GM18858 (cell line): ENCODE measurements around the gene NT5M.

Experiments used
- ATAC-seq: cut with Tn5 transposase; IDR thresholded peaks from one replicate; pipeline ENCODE4 v1.9.1; 2021; ENCODE audit not compliant: unreplicated experiment

The NT5M gene

DNA sequence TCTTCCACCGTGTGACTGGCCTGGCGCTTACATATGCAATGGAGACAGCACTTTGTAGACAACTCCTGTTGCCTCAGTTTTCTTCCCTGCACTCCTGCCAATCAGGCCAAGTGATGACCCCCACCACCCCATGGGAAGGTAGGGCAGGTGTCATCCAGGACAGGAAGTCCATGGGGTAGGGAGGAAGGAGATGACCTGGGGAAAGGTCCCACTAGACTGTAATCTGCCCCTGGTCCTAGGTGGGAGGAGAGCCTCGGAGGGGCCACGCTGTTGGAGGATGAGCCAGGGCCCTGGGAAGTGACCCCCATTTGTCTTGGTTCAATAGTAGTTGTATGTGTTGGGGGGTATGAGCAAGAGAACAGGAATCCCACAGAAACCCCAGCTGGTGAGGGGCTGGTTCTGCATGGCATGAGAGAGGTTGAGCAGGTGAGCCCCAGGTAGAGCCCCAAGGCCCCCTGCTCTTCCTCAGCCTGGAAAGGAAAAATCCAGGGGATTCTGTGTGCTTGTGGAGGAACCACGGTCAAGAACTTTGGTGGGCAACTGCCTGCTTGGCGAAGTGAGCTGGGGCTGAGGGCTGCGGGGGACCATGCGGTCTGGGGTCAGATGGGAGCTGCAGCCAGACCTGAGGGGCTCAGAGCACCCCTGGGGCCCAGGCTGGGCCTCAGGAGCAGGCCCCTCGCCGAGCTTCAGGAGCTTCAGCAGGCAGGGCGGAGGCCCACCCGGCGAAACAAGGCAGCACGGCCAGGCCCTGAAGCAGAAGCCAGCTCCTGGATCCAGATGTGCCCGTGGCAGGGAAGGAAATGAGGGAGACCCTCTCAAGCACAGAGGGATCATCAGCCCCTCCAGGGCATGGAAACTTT lies 50.7 kb downstream of the NT5M start:
- no peak for ATAC-seq

DNA sequence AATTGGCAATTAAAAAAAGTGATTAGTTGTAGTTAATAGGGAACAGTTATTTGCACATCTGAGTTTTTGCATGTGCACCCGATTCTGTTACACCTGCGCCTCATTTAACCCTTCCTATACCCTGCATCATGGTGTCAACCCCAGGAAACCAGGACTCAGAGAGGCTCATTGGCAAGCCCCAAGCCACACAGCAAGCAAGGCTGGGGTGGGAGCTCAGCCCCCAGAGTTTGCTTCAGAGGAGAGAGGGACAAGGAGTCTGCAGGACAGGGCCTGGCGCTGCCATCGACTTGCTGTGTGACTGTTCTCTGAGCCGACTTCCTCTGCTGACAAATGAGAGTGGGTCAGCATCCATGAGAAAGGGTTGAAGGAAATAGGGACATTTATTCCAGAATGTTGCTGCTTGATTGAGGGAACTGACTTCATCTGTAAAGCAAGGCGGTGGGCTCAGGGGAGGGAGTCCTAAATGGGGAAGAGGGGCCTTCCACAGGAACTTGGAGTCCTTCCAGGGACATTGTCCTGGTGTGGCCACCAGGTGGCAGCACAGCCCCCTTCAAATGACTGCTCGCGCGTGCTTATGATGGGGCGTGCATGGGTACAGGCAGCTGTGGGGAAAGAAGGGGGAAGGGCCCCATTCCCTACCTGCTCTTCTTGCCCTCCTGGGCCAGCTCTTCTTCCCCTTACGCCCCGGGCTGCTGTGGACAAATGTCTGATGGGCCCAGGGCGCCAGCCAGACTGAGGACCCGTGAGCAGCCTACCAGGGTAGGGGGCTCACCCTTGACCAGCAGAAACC lies 51.6 kb downstream of the NT5M start:
- no peak for ATAC-seq

DNA sequence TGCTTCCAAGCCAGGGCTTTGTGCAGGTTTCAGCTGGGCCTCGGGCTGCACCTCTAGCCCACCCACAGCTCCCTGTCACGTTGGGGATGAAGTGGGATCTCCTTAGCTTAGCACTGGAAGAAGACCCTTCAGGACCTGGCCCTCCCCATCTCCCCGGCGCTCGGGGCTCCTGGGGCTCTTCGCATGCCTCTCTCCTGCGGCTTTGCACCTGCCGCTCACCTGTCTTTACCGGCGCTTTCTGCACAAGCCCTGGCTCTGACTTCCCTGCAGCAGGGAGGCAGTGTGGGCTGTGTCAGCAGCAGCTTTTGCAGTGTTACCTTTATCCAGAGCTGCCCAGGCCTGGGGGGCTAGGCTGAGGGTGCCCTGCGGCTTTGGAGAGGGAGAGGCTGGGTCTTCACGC lies 52.3 kb downstream of the NT5M start:
- no peak for ATAC-seq

DNA sequence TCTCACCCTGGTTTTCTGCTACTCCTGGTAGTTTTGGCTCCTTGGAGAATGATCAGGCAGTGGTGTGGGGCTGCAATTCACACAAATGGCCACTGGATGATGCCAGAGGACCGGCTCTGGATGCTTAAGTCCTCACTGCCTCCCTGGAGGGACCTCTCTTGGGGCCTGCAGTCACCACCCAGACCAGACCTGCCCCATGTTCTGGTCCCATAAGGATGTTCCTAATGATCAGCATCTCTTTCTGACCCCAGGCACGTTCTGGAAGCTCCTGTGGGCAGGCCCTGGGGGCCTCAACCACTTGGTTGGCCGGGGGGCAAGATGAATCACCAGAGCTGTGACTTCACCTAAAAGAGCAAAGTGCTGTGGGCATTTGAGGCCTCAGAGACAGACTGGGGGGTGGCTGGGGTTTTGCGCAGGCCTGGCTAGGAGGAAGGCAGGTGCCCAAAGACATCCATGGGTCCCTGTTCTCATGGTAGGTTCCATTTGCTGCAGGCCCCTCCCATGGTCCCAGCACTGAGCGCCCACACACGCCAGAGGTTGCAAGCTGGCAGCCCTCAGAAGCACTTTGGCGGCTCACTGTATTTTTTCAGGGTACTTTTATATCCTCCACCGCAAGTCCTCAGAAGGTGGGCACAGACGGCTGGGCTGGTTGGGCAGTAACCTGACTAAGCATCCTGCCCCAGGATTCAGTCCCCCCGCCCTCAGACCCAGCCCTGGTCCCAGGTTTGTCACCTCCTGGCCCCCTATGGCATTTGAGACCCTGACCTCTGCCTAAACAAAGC lies 53.2 kb downstream of the NT5M start:
- no peak for ATAC-seq

DNA sequence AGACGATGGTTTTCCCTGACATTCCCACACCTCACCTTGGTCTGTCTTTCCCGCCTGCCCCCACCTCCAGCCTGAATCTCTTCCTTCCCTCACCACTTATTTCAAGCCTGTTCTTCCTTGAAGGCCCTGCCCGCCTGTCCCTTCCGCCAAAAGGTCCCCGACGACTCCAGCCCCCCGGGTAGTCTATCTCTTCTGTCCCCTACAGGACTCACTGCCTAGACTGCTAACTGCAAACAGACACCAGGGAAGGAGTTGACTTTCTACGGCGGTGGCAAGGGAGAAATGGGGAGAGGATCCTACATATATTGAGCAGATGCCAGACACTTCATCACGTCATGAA lies 53.7 kb downstream of the NT5M start:
- no peak for ATAC-seq

DNA sequence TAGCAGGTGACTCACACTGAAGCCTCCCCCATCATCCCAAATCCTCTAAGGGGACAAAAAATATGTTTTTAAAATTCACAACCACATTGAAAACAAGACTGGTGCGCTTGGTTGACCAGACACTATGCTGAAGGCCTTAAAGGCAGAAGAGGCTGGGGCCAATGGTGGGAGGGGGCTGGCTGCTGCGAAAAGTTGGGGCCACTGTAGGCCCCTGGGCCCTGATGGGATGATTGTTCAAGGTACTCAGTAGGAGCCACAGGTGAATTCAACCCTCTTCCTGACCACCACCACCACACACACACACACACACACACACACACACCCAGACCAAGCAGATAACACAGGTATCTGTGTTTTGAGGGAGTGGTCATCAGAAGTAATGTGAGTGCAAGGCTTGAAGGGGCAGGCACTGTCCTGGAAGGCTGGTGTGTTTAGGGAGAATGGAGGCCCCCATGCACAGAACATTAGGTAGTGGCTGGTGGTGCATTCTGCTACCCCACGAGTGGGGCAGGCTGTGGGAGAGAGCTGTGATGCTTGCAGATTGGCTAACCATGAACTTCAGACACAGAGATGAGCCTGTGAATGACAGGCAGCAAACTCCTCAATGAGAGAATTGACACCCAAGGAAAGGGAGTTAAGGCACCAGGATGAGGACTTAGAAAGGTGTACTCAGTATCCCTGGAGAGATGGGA lies 55.0 kb downstream of the NT5M start:
- ATAC-seq: no peak

DNA sequence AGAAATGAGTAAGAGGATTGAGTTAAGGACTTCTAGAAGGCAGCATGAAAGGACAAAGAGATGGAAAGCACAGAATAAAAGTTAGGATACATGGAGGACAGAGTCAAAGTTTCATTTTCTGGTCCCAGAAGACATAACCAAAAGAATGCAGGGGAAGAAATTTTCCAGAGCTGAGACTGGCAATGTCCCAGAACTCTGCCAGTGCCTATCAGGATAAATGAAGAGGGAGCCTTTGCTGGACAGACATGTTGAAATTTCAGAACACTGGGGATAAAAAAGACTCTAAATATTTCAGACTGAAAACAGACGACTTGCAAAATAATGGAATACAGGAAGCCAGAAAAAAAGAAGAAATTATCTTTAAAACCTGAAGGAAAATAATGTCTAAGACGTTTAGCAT lies 55.7 kb downstream of the NT5M start:
- ATAC-seq: no peak

DNA sequence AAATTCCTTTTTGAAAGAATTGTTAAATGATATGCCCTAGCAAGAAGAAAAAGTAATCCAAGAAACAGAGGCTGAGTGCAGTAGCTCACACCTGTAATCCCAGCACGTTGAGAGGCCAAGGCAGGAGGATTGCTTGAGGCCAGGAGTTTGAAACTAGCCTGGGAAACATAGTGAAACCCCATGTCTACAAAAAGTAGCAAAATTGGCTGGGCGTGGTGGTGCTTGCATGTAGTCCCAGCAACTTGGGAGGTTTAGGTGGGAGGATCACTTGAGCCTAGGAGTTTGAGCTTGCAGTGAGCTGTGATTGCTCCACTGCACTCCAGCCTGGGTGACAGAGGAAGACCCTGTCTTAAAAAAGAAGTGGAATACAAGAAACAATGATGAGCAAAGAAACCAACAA lies 56.1 kb downstream of the NT5M start:
- no peak for ATAC-seq

DNA sequence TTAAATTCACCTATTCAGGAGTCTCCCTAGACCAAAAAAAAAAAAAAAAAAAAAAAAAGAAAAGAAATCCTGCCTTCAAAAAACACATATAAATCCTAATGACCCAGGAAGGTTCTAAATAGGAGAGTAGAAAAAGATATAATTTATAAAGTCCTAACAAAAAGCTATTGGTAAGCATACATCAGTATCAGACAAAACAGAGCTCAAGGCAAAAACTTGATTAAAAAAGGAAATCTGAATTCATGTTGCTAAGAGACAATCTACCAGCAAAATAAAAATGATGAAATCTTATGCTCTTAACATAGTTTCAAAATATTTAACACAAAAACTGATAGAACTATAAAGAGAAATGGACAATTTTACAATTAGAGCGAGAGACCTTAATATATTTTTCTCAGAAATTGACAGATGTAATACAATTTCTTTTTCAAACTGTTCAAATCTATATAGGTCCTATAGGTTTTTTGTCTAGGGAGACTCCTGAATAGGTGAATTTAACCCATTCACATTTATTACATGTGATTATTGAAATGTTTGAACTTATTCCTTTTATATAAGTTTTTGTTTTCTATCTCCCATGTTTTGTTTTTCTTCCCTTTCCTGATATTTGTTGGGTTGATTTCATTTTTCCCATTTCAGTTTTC lies 57.0 kb downstream of the NT5M start:
- no peak for ATAC-seq

DNA sequence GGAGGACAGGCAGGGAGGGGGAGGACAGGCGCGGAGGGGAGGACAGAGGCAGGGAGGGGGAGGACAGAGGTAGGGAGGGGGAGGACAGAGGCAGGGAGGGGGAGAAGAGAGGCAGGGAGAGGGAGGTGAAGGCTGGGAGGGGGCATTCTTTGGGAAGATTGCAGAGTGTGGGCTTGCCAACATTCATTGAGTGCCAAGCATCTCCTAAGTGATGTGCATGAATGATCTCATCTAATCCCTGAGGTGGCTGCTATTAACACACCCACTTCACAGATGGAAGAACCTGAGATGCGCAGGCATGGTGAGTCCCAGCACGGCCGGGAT lies 58.3 kb downstream of the NT5M start:
- ATAC-seq: no peak

DNA sequence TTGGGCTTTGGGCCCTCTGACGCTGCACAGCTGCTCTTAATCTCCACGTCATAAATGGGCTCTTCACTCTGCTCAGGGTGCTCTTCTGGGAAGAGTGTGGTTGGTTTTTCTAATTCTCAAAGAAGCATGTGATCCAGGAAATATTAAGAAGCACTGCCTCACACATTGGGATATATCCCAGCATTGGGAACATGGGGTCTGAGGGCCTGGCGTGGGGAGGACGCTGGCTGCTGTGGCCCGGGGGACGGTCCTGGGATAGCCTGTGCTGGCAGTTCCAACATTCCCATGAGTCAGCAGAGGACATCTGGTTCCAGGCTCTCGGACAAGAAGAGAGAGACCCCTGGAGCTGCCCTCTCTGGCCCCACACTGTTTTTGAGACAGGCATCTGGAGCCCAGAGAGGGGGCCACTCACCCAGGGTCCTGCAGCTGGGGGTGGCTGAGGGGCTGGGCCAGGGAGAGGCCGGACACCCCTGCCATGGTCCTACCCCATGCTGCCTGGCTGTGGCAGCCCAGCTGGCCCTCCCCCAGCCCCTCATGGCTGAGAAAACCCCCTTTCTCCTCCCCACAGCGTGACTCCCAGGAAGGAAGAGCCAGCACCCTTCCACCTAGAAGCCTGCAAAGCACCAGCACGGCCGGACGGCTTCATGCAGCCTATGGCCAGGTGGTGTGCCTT lies 58.8 kb downstream of the NT5M start:
- ATAC-seq: no peak

DNA sequence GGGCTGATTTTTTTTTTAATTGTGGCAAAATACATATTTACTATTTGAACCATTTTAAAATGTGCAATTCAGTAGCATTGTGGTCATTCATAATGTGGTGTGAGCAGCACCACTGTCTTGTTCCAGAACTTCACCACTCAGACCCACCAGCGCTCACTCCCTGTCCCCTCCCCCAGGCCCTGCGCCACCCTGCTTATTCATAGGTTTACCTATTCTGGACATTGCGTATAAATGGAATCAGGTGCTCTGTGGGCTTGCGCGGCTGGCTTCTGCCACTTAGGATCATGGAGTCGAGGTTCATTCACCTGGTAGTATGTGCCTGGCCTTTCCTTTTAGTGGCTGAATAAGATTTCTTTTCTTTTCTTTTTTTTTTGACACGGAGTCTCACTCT lies 59.4 kb downstream of the NT5M start:
- ATAC-seq: no peak

DNA sequence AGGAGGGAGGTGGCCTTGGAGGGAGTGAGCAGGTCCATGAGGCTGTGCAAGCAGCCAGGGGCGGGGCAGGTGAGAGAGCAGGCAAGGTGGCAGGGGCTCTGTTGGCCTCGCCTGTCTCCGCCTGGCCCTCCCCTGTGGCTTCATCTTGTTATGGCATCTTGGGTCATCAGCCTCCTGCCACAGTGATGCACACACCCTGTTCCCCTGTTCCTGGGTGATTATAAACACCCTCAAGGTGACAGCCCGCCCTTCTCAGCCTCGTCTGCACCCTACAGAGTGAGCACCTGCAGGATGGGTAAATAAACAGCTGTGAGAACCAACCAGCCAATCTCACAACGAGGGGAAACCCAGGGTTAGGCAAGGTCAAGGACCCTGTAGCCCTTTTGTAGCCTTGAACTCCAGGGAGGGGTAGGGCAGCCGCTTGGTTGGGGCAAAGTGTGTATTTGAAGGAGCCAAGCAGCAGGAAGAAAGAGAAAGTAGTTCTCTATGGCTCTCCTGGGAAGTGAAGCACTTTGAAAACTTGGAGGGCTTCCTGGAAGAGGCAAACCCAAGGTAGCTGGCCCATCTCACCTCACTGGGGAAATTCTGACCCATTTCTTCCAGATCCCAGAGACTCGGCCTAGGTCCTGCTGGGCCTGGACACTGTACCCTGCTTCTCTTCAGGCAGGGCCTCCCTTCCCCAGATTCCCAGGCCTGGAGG lies 60.6 kb downstream of the NT5M start:
- ATAC-seq: no peak

DNA sequence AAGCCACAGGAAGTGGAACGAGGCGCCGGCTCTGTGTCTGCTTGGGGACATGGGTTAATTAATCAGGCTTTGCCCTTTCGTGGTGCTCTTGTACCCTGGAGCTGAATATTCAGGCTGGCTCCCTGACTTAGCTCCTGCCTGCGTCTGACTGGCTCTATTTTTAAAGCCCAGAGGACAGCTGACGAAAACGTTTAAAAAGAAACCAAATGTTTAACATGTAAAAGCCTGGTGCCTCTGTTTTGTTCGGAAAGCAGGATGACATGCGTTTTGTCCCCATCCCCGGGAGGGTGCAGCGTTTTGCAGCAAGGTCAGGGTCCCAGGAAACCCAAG lies 61.1 kb downstream of the NT5M start:
- no peak for ATAC-seq

DNA sequence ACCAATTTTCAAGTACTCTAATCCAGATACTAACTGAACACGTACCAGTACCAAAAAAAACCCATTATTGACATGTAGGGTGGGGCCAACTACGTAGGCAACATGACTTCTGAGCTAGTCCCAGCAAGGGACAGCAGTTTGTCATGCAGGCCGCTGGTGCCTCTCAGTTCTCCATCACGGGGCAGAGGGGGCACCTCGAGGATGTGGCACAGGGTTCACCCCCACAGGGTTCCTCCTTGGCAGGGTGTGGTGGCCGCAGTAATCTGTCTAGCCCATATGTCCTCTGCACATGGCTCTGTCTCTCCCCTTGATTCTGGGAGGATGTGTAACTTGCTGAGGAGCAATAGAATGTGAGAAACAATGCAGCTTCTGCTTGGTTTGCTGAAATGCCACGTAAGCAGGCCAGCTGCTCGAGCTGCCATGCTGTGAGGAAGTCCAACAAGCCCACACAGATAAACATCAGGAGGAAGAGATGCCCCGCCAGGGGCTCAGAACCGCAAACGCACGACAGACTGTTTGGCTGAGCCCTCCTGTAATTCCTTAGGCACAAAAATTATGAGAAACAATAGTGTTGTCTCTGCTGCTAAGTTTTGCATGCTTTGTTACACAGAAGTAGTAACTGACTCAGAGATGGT lies 62.4 kb downstream of the NT5M start:
- no peak for ATAC-seq

DNA sequence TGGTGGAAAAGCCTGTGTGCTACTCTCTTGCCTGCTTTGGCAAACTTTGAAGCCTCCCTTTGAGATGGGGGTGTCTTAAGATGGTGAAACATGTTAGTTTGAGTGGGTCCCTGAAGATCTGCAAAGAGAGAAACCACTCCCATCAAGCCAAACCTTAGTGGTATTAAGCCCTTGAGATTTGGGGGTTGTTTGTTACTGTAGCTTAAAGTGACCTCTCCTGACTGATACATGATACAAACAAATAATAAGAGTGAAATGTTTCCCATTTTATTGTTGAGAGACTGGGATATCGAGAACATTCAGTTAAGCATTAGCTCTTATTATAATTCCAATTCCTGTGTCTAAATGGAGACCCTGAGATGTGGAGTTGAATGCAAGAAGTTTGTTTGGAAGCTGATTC lies 63.1 kb downstream of the NT5M start:
- no peak for ATAC-seq

DNA sequence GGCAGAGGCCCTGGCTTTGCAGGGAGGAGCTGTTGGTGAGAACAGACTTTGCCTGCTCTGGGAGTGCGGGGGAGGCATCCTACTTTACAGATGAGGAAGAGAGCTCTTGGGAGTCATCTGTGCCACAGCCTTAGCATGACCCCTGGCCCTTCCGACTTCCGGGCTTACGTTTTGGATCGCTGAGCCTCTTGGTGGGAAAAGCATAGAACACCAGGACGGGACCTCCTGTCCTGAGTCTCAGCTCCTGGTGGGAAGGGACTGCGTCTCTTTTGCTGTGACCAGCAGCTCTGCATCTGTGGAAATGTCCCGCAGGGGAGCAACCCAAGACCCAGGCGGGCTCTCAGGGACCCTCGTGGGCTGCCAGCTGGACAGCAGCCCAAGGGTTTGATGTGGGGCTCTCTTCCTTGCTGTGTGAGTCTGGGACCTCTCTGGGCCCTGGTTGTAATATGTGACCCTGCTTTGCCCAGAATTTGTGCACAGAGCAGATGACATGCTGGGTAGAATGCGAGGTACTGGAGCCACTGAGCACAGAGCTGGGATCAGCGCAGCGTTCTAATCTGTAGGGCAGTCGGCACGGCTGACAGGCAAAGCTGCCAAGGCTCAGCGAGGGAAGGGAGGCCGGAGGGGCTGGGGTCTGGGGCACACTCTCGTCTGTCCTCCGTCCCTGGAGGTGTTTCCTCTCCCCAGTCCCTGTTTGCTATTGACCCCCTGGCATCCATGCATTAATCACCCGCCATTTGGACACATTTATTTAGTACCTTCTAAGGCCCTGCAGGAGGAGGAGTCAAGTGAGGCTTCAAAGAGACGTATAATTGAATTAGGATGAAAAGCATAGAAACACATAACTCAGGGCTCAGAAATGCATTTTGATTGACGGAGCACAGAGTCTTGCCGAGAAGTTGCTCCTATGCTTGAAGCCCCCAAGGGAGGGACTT lies 64.0 kb downstream of the NT5M start:
- no peak for ATAC-seq

DNA sequence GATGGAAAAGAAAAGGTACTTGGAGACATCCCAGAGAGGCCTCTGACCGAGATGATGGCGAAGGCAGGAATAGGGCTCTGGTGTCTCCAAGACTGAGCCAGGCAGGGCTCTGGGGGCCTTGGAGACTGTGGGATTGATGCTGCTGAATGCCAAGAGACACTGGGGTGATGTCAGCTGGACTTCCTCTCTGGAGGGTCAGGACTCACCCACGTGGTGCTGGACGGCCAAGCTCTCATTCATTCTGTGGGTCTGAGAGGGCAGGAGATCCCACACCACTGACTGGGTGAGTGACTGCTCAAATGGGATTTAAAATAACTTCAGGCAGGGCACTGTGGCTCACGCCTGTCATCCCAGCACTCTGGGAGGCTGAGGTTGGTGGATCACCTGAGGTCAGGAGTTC lies 64.8 kb downstream of the NT5M start:
- no peak for ATAC-seq
